NCI-H345 (cell line): ENCODE data around the gene SENP5.
"Not testable (repeated sequence)": the region's sequence is repeated elsewhere in the genome, so short reads cannot be mapped to it uniquely, and the experiment has no call there.

Experiments
- DNase-seq: peaks from one replicate; lab custom pipeline; 2025; lab: John Stamatoyannopoulos, UW

SENP5 gene

DNA sequence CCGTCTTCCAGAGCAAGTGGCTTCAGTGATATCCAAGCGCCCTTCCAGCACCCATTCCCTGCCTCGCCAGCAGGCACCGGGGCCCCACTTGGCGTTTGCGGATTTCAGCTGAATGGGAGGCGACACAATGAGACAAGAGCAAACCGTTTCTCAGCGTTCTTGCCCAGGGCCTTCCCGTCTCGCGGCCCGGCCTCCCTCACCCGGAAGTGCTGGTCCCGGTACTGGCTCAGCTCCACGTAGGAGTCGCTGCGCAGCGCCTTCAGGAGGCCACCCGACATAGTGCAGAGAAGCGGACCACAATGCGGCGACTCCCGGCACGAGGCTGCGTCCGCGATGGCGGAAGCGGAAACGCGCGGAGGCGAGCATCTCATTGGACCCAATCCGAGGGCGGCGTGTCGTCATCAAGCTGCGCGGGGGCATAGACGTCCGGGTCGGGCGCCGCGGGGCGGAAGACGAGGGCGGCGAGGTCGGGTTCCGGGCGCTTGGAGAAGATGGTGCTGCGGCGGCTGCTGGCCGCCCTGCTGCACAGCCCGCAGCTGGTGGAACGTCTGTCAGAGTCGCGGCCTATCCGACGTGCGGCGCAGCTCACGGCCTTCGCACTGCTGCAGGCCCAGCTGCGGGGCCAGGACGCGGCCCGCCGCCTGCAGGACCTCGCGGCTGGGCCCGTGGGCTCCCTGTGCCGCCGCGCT is 74.7 kb downstream of the SENP5 start, which contains the start of gene NCBP2:
TSS of gene NCBP2 (minus strand) at position 303 of the 689 bp plus-strand sequence. CDS start at position 278, 25 bp downstream.
- DNase-seq, result peak; percentile 99

DNA sequence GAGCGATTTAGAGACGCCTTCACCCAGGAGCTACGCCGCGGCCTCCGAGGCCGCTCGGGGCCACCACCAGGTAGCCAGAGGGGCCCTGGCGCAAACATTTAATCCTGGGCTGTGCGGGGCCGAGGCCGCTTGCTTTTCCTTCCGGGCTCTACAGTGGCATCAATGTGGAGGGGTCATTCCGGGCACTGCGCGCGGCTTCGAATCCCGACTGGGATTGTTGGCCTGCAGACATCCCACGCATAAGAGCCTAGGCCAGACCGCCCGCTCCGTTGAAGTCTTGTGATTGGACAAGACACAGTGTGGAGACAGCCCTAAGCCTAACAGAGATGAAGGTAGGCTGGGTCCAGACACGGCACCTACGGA is 75.2 kb downstream of the SENP5 start:
- DNase-seq, result no peak

DNA sequence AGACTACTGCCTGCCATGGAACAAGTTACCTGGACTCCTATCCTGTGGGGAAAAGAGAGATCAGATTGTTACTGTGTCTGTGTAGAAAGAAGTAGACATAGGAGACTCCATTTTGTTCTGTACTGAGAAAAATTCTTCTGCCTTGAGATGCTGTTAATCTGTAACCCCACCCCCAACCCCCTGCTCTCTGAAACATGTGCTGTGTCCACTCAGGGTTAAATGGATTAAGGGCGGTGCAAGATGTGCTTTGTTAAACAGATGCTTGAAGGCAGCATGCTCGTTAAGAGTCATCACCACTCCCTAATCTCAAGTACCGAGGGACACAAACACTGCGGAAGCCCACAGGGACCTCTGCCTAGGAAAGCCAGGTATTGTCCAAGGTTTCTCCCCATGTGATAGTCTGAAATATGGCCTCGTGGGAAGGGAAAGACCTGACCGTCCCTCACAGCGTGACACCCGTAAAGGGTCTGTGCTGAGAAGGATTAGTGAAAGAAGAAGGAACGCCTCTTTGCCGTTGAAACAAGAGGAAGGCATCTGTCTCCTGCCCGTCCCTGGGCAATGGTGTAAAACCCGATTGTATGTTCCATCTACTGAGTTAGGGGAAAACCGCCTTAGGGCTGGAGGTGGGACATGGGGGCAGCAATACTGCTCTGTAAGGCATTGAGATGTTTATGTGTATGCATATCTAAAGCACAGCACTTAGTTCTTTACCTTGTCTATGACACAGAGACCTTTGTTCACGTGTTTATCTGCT is 76.5 kb downstream of the SENP5 start:
- not testable (repeated sequence) for DNase-seq

GRCh38 chr3:196947136-196947859 is 79.6 kb downstream of the SENP5 start:
- DNase-seq, result no peak

- no peak for DNase-seq
These were observed 80.2 kb downstream of the SENP5 start for GRCh38 chr3:196947860-196948441.

DNA sequence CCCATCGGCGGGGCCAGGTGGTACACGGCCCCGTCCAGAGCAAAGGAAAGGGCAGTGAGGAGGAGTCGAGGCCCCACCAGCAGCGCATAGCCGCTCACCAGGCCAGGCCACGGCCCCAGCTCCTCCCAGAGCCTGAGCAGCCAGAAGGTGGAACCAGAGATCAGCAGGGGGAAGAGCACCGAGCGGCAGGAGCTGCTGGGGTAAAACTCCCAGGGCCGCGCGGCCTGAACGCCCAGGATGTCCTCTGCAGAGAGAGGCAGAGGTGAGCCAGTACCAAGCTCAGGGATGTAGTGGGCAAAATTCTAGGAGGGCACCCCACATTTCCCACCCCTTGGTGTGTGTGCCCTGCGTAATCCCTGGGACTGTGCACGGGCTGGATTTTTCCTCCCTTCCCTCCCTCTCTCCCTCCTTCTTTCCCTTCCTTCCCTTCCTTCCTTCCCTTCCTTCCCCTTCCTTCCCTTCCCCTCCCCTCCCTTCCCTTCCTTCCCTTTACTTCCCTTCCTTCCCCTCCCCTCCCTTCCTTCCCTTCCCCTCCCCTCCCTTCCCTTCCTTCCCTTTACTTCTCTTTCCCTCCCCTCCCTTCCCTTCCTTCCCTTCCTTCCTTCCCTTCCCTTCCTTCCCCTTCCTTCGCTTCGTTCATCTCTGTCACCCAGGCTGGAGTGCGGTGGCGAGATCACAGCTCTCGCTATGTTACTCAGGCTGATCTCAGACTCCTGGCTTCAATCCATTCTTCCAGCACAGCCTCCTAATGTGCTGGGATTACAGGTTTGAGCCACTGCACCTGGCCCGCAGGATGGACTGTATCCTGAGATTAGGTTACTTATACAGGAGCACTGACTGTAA is 80.9 kb downstream of the SENP5 start:
- no peak for DNase-seq

DNA sequence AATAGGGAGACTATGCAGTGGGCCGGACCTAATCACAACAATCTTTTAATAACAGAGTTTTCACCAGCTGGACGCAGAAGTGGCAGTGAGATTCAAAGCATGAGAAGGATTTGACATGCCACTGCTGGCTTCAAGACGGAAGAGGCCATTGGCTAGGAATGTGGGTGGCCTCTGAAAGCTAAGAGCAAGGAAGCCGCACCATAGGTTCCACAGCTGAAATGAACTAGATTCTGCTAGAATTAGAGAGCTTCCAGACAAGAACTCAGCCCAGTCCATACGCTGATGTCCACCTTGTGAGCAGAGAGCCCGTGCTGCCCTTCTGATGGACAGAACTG is 81.5 kb downstream of the SENP5 start:
- DNase-seq, result no peak

GRCh38 chr3:196949750-196950149 is 82.0 kb downstream of the SENP5 start:
- no peak for DNase-seq

- no peak for DNase-seq
These were observed 83.7 kb downstream of the SENP5 start for GRCh38 chr3:196951371-196951770.

GRCh38 chr3:196954832-196955231 is 87.1 kb downstream of the SENP5 start:
- DNase-seq, result no peak

DNA sequence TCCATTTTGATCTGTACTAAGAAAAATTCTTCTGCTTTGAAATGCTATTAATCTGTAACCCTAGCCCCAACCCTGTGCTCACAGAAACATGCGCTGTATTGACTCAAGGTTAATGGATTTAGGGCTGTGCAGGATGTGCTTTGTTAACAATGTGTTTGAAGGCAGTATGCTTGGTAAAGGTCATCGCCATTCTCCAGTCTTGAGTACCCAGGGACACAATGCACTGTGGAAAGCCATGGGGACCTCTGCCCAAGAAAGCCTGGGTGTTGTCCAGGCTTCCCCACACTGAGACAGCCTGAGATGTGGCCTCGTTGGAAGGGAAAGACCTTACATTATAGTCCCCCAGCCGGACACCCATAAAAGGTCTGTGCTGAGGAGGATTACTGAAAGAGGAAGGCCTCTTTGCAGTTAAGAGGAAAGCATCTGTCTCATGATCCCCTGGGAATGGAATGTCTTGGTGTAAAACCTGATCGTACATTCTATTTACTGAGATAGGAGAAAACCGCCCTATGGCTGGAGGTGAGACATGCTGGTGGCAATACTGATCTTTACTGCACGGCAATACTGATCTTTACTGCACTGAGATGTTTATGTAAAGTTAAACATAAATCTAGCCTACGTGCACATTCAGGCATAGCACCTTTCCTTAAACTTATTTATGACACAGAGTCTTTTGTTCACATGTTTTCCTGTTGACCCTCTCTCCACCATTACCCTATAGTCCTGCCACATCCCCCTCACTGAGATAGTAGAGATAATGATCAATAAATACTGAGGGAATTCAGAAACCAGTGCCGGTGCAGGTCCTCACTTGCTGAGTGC is 94.6 kb downstream of the SENP5 start:
- no peak for DNase-seq

DNA sequence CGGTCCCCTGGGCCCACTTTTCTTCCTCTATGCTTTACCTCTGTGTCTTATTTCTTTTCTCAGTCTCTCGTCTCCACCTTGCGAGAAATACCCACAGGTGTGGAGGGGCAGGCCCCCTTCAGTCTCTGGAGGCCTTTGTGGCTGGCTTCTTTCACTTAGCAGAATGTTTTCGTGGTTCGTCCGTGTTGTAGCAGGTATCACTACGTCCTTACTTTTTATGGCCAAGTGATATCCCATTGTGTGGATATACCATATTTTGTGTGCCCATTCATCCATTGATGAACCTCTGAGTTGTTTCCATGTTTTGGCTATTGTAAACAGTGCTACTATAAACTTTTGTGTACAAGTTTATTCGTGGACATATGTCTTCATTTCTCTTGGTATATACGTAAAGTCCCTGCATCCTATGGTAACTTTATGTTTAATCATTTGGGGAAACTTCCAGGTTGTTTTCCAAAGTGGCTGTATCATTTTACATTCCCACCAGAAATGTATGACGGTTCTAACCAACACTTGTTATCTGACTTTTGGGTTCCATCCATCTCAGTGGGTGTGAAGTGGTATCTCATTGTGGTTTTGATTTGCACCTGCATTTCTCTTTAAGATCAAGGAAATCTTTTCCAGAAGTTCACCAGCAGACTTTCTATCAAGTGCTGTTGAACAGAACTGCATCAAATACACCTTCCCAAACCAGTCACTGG is 95.4 kb downstream of the SENP5 start:
- no peak for DNase-seq

GRCh38 chr3:196963631-196963953 is 95.9 kb downstream of the SENP5 start:
- DNase-seq, result no peak

GRCh38 chr3:196965112-196965803 is 97.5 kb downstream of the SENP5 start:
- DNase-seq, result no peak

DNA sequence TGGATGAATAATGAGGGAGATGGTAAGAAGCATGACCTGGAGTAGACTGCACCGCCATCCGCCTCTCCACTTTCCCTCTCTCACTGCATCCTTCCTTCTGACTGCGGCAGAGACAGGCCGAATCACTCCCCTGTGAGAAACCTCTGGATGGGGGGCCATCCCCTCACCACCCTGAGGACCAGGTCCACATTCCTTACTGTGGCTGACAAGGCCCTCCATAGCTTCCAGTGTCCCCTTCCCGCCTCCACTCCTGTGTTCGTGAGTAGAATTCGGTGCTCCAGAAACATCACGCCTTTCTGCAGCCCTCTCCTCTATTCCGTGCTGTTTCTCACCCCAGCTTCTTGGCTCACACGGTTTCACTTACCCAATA is 98.1 kb downstream of the SENP5 start:
- DNase-seq, result no peak

- no peak for DNase-seq
These were observed 99.0 kb downstream of the SENP5 start for GRCh38 chr3:196966526-196967401.

DNA sequence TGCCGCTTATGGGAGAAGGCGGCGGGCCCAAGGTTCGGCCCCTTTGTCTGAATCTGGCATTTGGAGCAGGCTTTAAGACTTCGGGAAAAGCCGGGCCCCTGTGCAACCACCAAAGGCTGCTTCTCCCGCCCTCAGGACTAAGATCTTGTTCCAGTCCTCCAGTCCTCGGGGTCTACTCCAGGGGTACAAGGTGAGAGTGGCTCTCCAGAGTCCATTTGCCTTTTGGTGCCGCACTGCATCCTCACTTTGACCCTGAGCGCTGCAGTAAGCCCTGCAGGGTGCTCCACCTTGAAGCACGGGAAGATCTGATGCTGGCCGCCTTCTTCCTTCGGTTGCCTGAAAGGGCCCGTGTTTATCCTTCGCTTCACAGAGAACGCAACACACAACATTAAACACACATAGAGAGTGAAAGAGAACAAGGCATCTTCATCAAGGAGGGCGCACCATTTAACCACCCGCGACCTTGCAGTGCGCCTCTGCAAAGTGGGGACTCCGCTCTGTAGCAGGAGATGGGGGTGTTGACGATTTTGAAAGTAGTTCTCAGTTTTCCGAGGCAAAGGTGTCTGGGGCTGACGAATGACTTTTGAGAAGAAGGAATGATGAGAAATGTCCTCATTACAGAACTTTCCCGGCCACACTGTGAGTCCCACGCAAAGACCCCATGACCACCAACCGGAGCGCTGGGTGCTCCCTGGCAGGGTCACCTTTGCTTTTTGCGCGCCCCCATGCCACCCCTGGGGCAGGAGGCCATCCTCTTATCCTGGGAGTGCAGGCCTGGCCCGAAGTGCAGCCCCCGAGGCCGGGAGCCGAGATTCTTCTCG is 99.9 kb downstream of the SENP5 start:
- no peak for DNase-seq
